ENCODE measurements around the gene FOXQ1. TPM values are rescaled to one million over a fixed set of nuclear protein-coding genes. Genes with fewer than 3 reads are reported as not detected.

FOXQ1 gene
- total and polyA plus RNA-seq, 9 of the 15 experiments (the other 6 are each of a cell fraction or from before 2014, with no cell fraction given) = not detected

DNA sequence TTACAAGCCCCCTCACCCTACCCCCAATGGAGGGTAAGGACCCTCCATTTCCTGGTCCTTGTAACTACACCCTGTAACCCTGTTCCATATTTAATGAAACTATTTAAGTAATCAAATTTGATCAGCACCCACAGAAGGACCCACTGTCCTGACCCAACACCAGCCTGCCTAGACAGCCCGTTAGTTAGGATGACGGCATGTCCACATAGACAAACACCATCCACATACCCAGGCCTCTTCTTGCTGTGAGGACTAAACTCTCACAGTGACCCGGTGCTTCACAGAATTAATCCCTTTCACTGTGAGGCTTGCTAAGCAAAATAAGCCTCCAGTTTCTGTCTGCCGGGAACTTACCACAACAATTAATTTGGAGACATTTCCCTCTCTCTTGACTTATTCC lies 32.8 kb upstream of the FOXQ1 start (continued):
- TF ChIP-seq TARDBP (IDR thresholded peaks at IDR 0.05) = no peak

DNA sequence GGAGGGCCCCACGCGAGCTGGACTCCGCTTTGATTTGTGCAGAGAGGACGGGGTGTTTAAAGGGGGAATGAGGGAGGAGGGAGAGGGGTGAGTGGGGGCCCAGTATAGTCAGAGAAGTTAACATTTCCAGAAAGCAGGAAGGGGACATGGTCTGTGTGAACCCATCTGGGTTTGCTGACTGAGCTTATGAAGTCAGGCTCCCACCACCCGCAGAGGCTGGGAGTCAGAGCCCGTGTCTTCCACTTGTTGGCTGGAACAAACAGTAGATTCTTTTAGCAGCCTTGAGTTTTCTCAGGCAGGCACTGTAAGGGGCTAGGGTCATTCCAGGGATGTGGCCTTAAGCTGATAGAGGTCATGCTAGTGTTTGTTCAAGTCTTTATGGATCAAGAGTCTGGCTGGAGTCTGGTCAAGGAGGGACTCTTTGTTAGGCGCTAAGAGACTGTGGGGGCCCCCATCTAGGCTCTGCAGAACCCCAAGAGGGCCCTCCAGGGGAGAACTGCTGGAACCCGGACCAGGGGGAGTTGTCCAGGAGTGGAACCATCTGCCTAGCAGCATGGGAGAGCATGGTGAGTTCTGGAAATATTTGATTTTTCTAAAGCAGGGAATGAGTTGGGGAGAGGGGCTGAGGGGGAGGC lies 31.1 kb upstream of the FOXQ1 start:
- no peak for DNase-seq (ENCODE audit: extremely low read depth in 1 of 4, low spot score in 3 of 4)
- no TSS peak for BruUV-seq (replicated peaks)
- intact Hi-C loops (cut with micrococcal nuclease) = no loop called here
- Histone ChIP-seq H3K9ac (ENCODE audit: insufficient read depth in 1 of 2, low read depth in 2 of 2, low read length in 2 of 2) (no peak overlapping the region), H3K27ac (ENCODE audit: extremely low read depth, low read depth, low read length) (no peak overlapping the region), H4K20me1 (replicated peaks; ENCODE audit: control insufficient read depth, insufficient read depth, low read length) (no peaks in the 10 kb centered on the region), H3K4me1 (replicated peaks in 1 of 2; ENCODE audit: control insufficient read depth in 2 of 2, insufficient read depth in 2 of 2, low read length in 2 of 2) (no peaks in the 10 kb centered on the region), H3K9me1 (ENCODE audit: control insufficient read depth, insufficient read depth, low read length) (no peaks in the 10 kb centered on the region), H2AFZ (ENCODE audit: low read depth, low read length) (no peak overlapping the region), H3K4me3 (no peak overlapping the region), H3K36me3 (ENCODE audit: control insufficient read depth, insufficient read depth, low read length) (no peaks in the 10 kb centered on the region), H3K79me2 (ENCODE audit: control insufficient read depth, insufficient read depth, low read length) (no peaks in the 10 kb centered on the region), H3K9me3 (replicated peaks; ENCODE audit: control insufficient read depth, insufficient read depth, low read depth, low read length) (no peaks in the 10 kb centered on the region), H3K4me2 (ENCODE audit: insufficient read depth, low read length) (no peak overlapping the region), H3K27me3 (ENCODE audit: control insufficient read depth in 2 of 2, insufficient read depth in 2 of 2, low read length in 2 of 2) (peaks cover 0 to 6% of the 10 kb centered on the region in 2 experiments; a peak in 3 of 5 replicates)
- no peak for TF ChIP-seq ZC3H11A (IDR thresholded peaks at IDR 0.05; ENCODE audit: low read depth, low read length)
- TF ChIP-seq ESRRA (IDR thresholded peaks at IDR 0.05; ENCODE audit: borderline replicate concordance, low read depth) = no peak
- no peak for TF ChIP-seq ZNF133 (CRISPR knock-in tag; IDR thresholded peaks at IDR 0.05)
- no peak for TF ChIP-seq XRCC3 (IDR thresholded peaks at IDR 0.05)
- no peak for TF ChIP-seq ZNF197 (CRISPR knock-in tag; IDR thresholded peaks at IDR 0.05; ENCODE audit: low read depth)
- TF ChIP-seq ZNF263 (CRISPR knock-in tag; IDR thresholded peaks at IDR 0.05; ENCODE audit: borderline replicate concordance) = no peak
- TF ChIP-seq, protein P1, sequence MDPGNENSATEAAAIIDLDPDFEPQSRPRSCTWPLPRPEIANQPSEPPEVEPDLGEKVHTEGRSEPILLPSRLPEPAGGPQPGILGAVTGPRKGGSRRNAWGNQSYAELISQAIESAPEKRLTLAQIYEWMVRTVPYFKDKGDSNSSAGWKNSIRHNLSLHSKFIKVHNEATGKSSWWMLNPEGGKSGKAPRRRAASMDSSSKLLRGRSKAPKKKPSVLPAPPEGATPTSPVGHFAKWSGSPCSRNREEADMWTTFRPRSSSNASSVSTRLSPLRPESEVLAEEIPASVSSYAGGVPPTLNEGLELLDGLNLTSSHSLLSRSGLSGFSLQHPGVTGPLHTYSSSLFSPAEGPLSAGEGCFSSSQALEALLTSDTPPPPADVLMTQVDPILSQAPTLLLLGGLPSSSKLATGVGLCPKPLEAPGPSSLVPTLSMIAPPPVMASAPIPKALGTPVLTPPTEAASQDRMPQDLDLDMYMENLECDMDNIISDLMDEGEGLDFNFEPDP (CRISPR knock-in tag; IDR thresholded peaks at IDR 0.05) = no peak
- TF ChIP-seq ZNF707 (CRISPR knock-in tag; conservative IDR thresholded peaks at IDR 0.05) = no peak
- TF ChIP-seq TAF1 (IDR thresholded peaks at IDR 0.05; ENCODE audit: control insufficient read depth, extremely low read depth, insufficient read depth, low read length, severe bottlenecking) = no peak
- no peak for TF ChIP-seq CBX5 (IDR thresholded peaks at IDR 0.05; ENCODE audit: borderline replicate concordance, low read depth)
- TF ChIP-seq, protein P2, sequence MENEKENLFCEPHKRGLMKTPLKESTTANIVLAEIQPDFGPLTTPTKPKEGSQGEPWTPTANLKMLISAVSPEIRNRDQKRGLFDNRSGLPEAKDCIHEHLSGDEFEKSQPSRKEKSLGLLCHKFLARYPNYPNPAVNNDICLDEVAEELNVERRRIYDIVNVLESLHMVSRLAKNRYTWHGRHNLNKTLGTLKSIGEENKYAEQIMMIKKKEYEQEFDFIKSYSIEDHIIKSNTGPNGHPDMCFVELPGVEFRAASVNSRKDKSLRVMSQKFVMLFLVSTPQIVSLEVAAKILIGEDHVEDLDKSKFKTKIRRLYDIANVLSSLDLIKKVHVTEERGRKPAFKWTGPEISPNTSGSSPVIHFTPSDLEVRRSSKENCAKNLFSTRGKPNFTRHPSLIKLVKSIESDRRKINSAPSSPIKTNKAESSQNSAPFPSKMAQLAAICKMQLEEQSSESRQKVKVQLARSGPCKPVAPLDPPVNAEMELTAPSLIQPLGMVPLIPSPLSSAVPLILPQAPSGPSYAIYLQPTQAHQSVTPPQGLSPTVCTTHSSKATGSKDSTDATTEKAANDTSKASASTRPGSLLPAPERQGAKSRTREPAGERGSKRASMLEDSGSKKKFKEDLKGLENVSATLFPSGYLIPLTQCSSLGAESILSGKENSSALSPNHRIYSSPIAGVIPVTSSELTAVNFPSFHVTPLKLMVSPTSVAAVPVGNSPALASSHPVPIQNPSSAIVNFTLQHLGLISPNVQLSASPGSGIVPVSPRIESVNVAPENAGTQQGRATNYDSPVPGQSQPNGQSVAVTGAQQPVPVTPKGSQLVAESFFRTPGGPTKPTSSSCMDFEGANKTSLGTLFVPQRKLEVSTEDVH (IDR thresholded peaks at IDR 0.05; ENCODE audit: low read depth, partially characterized antibody) = no peak
- TF ChIP-seq ZNF146 (CRISPR knock-in tag; IDR thresholded peaks at IDR 0.05; ENCODE audit: unreplicated experiment) = no peak
- TF ChIP-seq RBM17 (IDR thresholded peaks at IDR 0.05; ENCODE audit: borderline replicate concordance, low read depth, low read length) = no peak
- FAIRE-seq = no peak
- POLR2A ChIA-PET = no interaction called here
- no peak for ATAC-seq
- CTCF ChIA-PET (ENCODE audit: low intra/inter-chr PET ratio) = no interaction called here
- WGBS (ENCODE audit: insufficient coverage, low coverage, missing lambda C conversion rate) = under 1% methylated on average over 7 of the region's 8 CpGs
- in situ Hi-C loops (cut with MboI) = no loop called here

Data from K562 (cell line).